TTC549 (cell line): ENCODE measurements around the gene NOTCH3.

Source experiments
- FAIRE-seq: peaks from 2 replicates; lab custom pipeline; 2012; peaks lifted over from hg19 to GRCh38; lab: Jason Lieb, UNC

NOTCH3 gene

DNA sequence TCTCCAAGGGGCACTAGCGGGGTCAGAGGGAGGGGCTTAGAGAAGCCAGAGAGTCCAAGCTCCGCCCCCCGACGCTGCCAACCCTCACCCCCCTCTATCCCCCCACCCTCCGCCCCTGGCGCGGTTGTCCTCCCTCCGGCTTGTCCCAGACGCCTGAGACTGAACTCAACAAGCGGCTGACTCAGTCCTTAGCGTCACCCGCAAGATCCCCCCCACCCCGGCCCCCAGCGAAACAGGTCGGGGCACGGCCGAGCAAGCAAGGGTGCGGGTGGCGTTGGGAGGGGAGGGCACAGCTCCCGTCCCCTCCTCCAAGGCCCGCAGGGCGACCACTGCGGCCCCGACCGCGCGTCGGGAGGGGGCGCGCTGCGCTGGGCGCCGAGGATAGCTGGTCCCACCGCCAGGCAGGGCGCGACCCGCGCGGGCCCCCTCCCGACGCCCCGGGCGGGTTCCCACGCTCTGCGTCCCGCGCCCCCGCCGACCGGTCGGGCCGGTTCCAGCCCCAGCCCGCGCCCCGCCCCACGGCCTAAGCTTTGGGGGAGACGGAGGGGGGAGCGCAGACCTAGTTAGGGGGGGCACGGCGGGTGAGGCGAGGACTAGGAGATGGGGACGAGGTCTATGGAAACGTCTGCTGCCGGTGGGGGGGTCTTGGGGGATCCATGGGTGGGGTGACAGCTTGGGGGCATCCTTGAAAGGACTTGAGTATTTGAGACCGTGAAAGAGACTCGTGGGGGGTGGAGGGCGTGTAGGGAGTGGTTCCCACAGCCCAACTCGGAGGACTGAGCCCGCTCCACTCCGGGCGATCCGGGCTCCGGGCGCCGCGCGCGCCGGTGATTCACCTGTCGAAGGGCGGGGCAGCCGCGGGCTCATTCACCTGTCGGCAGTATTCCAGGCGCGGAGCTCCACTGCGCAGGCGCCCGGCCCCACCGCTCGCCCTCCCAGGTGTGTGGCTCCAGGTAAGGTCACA lies 5.1 kb downstream of the NOTCH3 start:
- FAIRE-seq, result no peak

DNA sequence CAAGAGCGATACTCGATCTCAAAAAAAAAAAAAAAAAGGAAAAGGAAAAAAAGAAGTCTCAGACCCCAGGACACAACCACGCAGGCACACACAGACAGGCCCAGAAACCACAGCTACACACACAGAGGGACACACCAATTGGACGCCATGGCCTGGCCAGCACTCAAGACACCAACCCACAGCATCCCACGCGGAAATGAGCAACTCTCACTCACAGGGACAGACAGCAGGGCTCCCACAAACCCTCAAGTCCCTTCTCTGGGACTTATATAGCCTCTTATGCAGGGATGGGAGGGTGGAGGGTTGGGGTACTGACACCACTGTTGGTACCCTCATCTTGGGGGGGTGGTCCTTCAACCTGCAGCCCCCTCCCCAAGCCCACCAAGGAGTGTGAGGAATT lies 5.9 kb downstream of the NOTCH3 start:
- FAIRE-seq, result no peak

DNA sequence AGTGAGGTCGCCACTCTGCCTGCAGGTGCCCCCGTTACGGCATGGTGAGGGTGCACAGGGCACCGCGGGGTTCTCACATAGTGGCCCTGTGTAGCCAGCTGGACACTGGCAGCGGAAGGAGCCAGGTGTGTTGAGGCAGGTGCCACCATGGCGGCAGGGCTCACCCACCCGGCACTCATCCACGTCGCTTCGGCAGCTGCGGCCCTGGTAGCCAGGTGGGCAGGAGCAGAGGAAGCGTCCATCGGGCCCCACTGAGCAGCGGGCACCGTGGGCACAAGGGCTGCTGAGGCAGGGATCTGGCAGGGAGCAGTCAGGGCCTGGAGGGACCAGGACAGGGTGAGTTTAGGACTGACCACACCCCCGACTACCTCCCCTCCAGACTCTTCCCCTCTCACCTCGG lies 8.8 kb downstream of the NOTCH3 start:
- no peak for FAIRE-seq

DNA sequence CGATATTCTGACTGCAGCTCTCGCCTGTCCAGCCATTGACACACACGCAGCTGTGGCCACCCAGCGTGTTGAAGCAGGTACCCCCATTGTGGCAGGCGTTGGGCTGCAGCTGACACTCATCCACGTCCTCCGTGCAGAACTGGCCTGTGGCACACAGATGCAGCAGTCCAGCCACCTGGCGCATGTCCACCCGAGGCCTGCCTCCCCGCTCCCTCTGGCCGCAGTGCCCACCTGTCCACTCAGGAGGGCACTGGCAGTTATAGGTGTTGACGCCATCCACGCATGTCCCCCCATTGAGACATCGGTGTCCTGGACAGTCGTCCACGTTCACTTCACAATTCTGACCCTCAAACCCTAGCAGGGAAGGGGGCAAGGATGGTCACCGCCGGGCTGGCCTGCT lies 9.3 kb downstream of the NOTCH3 start:
- no peak for FAIRE-seq

DNA sequence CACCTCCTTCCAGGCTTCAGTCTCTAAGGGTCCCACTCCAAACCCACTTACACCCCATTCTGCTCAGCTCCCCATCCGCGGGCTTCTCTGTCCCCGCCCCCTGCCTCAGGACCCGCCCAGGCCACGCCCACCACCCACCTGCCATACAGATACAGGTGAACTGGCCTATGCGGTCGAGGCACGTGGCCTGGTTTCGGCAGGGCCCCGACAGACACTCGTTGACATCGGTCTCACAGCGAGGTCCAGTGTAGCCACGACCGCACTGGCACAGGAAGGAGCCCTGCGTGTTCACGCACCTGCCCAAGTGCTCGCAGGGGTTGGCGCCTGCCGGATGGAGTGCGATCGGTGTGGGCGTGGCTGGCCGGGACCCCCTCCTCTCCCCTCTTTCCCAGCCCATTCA lies 11.9 kb downstream of the NOTCH3 start:
- FAIRE-seq, result no peak

DNA sequence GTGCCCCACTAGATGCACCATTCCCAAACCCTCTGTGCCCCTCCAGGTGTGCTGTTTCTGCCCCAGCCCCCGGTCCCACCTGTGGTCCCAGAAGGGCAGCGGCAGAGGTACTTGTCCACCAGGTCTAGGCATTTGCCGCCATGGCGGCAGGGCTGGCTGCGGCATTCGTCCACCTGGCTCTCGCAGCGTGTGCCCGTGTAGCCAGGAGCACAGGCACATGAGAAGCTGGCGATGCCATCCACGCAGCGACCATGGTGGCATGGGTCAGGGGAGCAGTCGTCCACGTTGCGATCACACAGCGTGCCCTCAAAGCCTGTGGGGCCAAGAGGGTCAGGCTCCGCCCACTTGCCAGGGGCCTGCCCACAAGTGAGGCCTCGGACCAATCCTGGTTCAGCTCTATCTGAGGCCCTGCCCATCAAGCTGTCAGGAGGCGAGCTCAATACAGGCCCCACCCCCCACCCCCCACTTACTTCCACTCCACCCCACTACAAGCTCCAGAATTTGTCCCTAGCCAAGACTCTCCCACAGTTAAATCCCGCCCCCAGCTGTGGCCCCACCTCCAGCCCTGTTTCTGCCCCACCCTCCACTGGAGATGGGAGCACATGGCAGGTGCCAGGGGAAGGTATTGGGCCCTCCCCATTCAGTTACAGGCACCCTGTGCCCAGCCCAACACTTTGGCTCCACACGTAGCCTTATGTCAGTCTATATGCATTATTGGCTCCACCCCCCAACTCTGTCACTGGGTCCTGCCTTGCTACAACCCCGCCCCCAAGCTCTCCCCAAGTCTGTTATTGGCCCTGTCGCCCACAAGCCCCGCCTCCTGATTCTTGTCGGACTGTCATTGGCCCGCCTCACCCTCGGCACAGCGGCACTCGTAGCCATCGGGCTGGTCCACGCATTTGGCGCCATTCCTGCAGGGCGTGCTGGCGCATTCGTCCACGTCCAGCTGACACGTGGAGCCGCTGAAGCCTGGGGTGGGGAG lies 13.5 kb downstream of the NOTCH3 start:
- no peak for FAIRE-seq

DNA sequence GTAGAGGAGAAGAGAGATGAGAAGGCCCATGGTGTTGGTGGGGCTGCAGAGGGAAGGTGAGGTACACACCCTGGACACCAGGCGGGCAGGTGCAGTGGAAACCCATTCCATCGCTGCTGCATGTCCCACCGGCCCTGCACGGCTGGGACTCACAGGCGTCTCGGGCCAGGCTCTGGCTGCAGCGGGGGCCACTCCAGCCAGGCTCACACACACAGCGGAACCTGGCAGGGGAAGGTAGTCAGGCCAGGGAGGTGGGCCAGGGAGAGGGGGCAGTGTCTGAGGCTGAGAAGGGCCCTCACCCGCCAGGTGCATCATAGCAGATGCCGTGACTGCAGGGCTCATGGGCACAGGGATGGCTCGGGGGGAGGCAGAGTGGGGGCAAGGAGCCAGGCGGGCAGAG lies 15.6 kb downstream of the NOTCH3 start:
- no peak for FAIRE-seq

DNA sequence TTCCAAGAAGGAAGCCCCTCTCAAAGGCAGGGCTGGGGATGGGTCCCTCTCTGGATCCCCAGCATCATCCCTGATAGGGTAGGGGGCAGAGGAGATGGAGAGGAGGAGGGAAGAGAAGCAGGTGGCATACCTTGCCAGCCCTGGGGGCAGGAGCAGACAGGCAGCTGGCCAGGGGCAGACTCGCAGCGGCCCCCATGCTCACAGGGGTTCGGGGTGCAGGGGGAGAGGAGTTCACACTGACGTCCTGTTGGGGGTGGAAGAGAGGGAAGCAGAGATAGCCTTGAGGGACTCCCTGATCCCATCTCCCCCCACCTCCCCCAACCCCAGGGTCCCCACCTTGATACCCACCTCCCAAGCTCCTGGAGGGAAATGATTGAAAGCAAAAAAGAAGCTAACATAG lies 16.0 kb downstream of the NOTCH3 start:
- no peak for FAIRE-seq

DNA sequence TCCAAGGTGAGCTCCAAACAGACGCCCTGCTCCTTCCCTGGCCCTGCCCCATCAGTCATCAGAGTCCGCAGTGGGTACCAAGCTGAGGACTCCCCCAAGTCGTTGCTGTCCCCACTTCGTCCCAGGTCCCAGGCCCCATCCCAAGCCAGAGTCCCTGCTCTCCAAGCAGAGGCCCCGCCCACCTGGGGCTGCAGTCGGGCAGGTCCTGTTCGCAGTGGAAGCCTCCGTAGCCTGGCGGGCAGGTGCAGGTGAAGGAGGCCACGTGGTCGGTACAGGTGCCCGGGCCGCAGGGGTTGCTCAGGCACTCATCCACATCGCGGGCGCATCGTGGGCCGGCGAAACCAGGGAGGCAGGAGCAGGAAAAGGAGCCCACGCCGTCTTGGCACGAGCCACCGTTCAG lies 19.4 kb downstream of the NOTCH3 start:
- no peak for FAIRE-seq

DNA sequence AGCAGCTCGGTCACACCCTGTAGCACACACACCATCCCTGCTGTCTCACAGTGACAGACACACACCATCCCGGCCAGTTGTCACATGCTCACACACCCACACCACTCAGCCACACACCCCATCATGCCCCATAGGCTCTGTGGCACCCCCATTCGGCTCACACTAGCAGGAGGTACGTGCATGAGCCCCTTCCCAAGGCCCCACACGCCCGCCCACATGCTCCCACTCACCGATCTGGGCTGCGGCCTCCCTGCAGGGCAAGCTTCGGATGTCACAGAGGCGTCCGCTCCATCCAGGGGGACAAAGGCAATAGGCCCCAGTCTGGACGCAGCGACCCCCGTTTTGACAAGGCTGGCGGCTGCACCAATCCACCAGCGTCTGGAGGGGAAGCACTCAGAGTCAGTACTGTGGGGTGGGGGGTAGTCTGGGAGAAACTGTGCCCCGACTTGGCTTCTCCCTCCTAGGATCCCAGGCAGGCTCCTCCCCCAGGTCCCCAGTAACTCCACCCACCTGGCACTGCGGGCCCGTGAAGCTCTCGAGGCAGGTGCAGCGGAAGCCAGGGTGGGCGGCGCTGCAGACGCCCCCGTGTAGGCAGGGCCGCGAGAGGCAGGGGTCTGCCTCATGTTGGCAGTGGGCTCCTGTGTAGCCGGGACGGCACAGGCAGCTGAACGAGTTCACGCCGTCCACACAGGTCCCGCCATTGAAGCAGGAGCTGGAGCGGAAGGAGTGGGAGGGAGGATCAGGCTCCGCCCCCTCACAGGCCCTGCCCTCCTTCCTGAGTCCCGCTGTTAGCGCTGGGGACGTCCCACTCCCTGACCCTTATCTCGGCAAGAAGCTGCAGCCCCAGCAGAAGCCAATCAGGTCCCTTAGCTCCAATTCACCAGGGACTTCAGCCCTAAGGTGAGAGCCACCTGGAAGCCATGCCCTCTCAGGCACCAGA lies 20.1 kb downstream of the NOTCH3 start:
- no peak for FAIRE-seq

DNA sequence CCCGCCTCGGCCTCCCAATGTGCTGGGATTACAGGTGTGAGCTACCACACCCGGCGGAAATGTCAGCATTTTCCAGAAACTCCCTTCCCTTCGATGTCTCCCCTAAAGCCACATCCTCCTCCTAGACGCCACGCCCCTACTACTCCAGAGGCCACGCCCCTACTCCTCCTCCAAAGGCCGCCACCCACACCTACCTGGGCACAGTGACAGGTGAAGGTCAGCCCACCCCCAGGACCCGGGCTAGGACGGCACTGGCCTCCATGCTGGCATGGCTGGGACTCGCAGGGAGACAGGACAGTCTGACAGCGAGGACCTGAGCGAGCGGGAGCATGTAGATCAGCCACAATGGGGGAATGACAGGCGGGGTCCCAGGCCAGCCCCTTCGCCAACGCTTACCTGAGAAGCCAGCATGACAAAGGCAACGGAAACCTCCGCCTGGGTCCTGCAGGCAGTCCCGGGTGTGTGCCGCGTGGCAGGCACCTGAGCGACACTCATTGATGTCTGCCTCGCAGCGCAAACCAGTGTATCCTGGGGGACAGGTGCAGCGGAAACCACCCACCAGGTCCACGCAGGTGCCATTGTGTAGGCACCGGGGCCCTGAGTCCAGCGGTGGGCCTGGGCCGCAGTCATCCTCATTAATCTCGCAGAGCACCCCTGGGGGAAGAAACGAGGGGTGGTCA lies 22.0 kb downstream of the NOTCH3 start:
- no peak for FAIRE-seq

DNA sequence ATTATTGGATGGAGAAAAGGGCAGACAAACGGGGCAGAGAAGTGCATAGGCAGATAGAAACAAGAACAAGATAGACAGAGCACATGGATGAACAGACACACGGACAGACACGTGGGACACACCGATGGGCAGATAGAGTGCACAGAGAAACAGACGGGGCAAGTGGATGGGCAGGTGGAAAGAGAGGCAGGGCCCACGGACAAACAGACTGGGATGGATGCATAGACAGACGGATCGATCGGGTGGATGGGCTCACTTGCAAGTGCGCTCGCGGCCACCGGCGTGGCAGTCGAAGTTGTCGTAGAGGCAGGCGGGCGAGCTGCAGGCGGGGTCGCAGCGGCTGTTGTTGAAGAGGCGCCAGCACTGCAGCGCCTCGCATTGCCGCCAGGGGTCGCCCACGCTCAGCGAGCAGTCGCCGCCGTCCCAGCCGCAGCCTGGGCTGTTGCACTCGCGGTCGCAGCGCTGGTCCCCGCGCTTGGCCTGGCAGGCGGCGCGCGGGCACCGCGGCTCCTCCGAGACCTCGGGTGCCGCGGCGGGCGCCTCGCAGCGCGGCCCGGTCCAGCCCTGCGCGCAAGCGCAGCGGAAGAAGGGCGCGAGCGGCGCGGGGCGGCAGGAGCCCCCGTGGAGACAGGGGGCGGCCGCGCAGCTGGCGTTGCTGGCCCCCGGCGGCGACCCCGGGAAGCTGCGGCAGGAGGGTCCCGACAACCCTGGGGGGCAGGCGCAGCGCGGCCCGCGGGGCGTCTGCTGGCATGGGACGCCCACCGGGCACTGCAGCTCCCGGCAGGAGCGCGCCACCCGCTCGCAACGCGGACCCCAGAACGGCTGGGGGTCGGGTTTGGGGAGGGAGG lies 23.3 kb downstream of the NOTCH3 start:
- no peak for FAIRE-seq

DNA sequence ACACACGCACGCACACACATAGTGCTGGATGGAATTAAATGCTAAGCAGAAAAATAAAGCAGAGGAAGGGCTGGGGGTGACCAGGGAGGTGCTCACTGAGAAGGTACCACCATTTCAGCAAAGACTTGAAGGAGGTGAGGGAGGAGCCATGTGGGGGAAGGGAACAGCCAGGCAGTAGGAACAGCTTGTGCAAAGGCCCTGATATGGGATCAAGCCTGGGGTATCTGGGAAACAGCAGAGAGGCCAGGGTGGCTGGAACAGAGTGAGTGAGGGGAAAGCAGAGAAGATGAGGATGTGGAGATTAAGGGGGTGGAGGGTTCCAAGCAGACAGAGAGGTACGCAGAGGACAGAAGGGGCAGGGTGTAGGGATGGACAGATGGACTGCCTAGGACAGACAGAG lies 25.2 kb downstream of the NOTCH3 start:
- no peak for FAIRE-seq

DNA sequence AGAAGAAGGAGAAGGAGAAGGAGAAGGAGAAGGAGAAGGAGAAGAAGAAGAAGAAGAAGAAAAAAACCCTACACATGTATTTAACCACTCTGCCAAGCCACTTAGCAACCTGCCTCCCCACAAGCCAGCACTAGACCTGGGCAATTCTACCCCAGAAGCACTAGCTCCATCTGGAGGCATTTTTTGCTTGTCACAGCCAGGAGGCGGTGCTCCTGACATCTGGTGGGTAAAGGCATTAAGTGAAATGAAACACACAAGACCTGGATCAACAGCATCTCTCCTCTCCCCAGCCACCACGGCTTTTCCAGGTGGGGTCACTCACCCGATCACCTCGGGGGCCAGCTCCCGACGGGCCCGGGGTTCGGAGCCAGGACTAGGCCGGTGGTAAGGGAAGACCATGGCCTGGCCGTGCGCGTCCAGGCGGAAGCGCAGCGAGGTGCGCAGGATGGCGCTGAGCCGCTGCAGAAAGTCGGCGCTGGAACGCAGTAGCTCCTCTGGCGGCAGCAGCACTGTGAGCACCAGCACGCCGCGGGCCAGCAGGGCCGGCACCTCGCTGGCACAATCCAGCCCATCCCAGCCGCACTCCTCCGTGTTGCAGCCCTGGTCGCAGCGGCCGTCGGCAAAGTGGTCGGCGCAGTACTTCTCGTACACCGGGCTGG lies 26.9 kb downstream of the NOTCH3 start:
- FAIRE-seq, result no peak

DNA sequence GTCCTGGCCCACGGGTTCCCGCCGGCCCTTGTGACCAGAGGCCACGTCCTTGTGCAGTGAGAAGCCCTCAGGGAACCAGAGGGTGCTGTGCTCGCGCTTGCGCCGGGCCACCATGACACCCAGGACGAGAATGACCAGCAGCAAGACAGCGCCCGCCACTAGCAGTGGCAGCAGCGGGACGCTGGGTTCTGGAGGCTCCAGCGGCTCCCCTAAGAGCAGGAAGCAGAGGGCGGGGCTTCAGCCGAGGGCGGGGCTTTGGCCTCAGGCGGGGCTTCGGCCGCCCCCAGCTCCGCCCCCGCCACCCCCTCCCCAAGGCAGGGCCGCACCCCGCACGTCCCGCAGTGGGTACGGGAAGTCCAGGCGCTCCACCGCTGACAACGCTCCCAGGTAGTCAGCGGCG lies 30.4 kb downstream of the NOTCH3 start:
- FAIRE-seq, result no peak

DNA sequence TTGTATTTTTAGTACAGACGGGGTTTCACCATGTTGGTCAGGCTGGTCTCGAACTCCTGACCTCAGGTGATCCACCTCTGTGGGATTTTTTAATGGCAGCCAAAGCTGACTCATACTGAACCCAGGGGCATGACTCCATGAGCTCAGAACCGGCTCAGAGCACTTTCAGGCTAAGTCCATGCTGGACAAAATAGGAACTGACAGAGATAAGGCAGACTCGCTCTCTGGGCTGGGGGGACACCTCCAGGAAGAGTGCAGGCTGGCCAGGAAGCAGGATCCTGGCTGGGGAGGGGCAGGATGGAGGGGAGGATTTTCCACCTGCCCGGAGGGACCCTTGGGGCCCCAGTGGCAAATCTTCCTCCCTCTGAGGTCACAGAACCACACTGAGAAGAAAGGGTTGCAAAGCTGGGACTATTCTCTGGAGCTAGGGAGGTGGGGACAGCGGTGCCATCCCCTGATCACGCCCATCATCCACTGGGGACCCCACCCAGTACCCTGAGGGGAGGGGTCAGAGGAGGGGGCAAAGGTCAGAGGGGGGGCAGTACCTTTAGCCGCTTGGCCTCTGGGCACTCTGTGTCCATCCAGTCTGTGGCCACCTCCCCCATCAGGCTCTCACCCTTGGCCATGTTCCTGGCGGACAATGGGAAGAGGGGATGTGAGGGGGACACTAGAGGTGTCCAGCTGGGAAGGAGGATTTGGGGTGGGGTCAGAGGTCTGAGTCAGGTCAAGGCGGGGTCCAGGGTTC lies 31.1 kb downstream of the NOTCH3 start:
- FAIRE-seq, result no peak

DNA sequence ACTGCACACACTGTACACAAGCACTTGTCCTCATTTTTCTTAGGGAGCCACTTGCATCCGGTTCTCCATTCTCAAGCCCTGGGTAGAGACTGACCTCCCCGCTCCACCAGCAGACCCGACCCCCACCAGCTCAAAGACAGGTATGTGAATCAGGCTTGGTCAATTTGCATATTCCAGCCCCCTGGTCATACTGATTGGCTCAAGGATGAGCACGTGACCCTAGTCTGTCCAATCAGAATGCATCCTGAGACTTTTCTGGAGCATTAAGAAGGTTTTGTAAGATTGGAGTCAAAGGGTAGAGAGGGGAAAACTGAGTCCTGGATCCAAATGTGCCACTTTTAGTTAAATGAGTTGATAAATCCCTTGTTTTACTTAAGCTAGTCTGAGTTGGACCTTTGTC lies 34.1 kb downstream of the NOTCH3 start:
- FAIRE-seq, result no peak

DNA sequence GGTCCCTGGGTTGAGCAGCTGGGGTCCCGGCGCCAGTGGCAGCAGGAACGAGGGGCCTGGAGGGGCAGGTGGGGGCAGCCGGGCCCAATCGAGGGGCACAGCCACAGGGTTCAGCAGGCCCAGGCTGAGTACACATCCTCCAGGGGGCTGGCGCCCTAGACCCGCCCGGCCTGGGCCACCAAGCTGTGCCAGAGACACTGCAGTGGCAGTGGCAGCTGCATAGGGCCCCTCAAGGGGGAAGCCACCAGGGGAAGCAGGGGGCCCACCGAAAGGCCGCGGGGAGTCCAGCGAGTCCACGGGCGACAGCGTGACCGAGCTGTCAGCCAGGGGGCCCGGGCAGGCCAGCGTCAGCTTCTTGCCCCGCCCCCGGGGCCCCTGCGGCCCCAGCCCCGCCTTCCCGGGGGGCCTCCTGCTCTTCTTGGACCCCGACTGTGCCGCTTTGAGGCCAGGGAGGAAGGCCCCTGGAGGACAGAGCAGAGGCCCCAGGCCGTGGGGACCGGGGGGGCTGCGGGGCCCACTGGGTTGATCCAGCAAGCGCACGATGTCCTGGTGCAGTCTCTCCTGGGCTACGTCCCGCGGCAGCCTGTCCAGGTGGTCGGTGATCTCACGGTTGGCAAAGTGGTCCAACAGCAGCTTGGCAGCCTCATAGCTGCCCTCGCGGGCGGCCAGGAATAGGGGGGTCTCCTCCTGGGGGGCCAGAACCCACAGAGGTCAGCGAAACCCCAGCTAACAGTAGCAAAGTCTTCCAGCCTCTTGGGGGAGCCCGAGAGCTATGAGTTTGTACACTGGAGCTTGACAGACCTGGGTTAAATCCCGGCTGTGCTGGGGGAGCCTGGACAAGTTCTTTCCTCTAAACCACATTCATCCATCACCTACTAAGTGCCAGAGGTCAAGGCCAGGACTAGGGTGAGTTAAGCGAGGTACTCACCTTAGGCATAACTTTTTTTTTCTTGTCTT lies 39.5 kb downstream of the NOTCH3 start:
- no peak for FAIRE-seq
